ENCODE results near the gene NUP37. TPM values are rescaled to one million over a fixed set of nuclear protein-coding genes. Genes with fewer than 3 reads are reported as not detected.

NUP37 gene
- total and polyA plus RNA-seq, 2 experiments from 2014 or later, result 68.7 to 79.4 TPM

- TF ChIP-seq EZH2phosphoT487 (IDR thresholded peaks at IDR 0.05; ENCODE audit: unreplicated experiment) (no peak), POLR2AphosphoS5 (IDR thresholded peaks at IDR 0.05; ENCODE audit: low read depth) (no peak), JUNB (IDR thresholded peaks at IDR 0.05; ENCODE audit: unreplicated experiment) (no peak), ZNF331 (CRISPR knock-in tag; IDR thresholded peaks at IDR 0.05; ENCODE audit: low read depth) (no peak), REST (IDR thresholded peaks at IDR 0.05; ENCODE audit: unreplicated experiment) (no peak), STAT1 (IDR thresholded peaks at IDR 0.05; ENCODE audit: unreplicated experiment) (no peak), CTCF (conservative IDR thresholded peaks at IDR 0.05; ENCODE audit: low read depth in 2 of 2) (no peak), ZNF114 (CRISPR knock-in tag; IDR thresholded peaks at IDR 0.05) (no peak), EZH2 (IDR thresholded peaks at IDR 0.05; ENCODE audit: low read depth, unreplicated experiment) (no peak)
These were observed 1.0 kb downstream of the NUP37 start (continued) for GRCh38 chr12:102118874-102119273.

GRCh38 chr12:102116392-102116791 lies 3.5 kb downstream of the NUP37 start:
- Histone ChIP-seq H3F3A (replicated peaks; ENCODE audit: low read depth) (no peaks in the 10 kb centered on the region), H3K4me3 (no peak overlapping the region), H3K9me2 (ENCODE audit: insufficient read depth) (no peaks in the 10 kb centered on the region), H3K36me3 (ENCODE audit: insufficient read depth) (peaks cover 19% of the 10 kb centered on the region), H3K27me3 (ENCODE audit: insufficient read depth) (no peaks in the 10 kb centered on the region), H3K79me2 (replicated peaks; ENCODE audit: insufficient read depth) (peaks cover 24% of the 10 kb centered on the region), H3K27ac (ENCODE audit: low read depth) (no peak overlapping the region), H2AFZ (no peak overlapping the region), H3K4me2 (no peak overlapping the region), H3K4me1 (ENCODE audit: insufficient read depth) (peaks cover 20% of the 10 kb centered on the region), H4K20me1 (replicated peaks; ENCODE audit: insufficient read depth) (no peaks in the 10 kb centered on the region; the same call in 1 of the 2 replicates)
- no peak overlapping the region for H3K27ac Mint-ChIP-seq
- TF ChIP-seq ETS1 (IDR thresholded peaks at IDR 0.05) (no peak), ZNF114 (CRISPR knock-in tag; IDR thresholded peaks at IDR 0.05) (no peak), POLR2AphosphoS5 (IDR thresholded peaks at IDR 0.05; ENCODE audit: low read depth) (no peak)
- H3K36me3 Mint-ChIP-seq (ENCODE audit: low read depth), result peaks cover 27% of the 10 kb centered on the region
- no peak for DNase-seq (ENCODE audit: low spot score)
- H3K9me3 Mint-ChIP-seq, result no peaks in the 10 kb centered on the region
- H3K4me1 Mint-ChIP-seq, result peaks cover 24% of the 10 kb centered on the region
- H3K4me3 Mint-ChIP-seq, result no peak overlapping the region
- no peak for ATAC-seq
- peaks cover 3% of the 10 kb centered on the region for H3K27me3 Mint-ChIP-seq (ENCODE audit: insufficient read depth, low read depth, poor library complexity)
